ENCODE data around the gene NEU4.

The NEU4 gene

DNA sequence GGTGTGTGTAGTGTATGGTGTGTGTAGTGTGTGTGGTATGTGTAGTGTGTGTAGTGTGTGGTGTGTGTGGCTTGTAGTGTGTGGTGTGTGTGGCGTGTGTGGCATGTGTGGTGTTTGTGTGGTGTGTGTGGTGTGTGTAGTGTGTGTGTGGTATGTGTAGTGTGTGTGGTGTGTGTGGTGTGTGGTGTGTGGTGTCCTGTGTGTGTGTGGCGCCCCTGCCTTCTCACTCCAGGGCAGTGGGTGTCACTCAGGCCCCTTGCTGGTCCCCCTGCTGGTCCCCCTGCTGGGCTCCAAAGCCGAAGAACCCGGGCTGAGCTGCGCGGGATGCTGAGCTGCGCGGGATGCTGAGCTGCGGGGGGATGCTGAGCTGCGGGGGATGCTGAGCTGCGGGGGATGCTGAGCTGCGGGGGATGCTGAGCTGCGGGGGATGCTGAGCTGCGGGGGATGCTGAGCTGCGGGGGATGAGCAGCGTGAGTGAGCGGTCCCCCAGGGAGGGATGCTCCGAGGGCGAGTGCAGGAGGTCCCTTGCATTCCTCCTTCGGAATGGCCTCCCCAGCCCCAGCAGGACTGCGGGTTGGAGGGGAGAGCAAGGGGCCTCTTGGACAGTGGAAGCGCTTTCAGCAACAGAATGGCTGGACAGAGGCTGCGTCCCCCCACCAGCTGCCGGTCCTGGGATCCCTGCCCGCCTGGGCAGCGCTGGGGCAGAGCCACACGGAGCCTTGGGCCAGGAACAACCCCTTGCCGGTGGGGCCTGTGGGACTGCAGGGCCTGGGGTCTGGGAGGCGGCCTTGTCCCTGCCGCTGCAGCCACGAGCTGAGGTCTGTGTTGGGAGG lies 57.2 kb downstream of the NEU4 start:
- H3K4me3 ChIP-seq (ENCODE audit: low read depth in 1 of 5, low read length in 5 of 5): no peak overlapping the region
- no peak overlapping the region for H3K27ac ChIP-seq (ENCODE audit: low read depth, low read length)
- H3K9ac ChIP-seq (ENCODE audit: low read length in 5 of 5): no peak overlapping the region
- H3K9me3 ChIP-seq (ENCODE audit: control insufficient read depth in 5 of 5, low read length in 5 of 5): no peaks in the 10 kb centered on the region
- H3K27me3 ChIP-seq (ENCODE audit: control insufficient read depth in 5 of 5, insufficient read depth in 4 of 5, low read length in 5 of 5): peaks cover 6 to 62% (median 49%) of the 10 kb centered on the region in 5 donors
- H3K4me1 ChIP-seq (ENCODE audit: control insufficient read depth in 5 of 5, insufficient read depth in 5 of 5, low read length in 5 of 5): peaks cover 0 to 12% (median 7%) of the 10 kb centered on the region in 5 donors
- H3K36me3 ChIP-seq (ENCODE audit: control insufficient read depth in 5 of 5, insufficient read depth in 5 of 5, low read length in 5 of 5): no peaks in the 10 kb centered on the region

All from subcutaneous abdominal adipose tissue (tissue), 5 donors.